ENCODE data around the gene XRCC5.

- TF ChIP-seq CTCF (IDR thresholded peaks at IDR 0.05 in 2 of 3, conservative IDR thresholded peaks at IDR 0.05 in 1 of 3; ENCODE audit: borderline replicate concordance in 1 of 3, insufficient read depth in 1 of 3, low read depth in 2 of 3, low read length in 2 of 3): no peak
- no peak for TF ChIP-seq MAX (IDR thresholded peaks at IDR 0.05)
- no peak for TF ChIP-seq CEBPB (IDR thresholded peaks at IDR 0.05; ENCODE audit: low read depth)
Measured at GRCh38 chr2:216116418-216116817, 7.3 kb downstream of the XRCC5 start.

All from HCT116 (cell line).